Activated CD4-positive, alpha-beta T cell treated with anti-CD3 and anti-CD28 coated beads, Interleukin-2, Interleukin-4, amounts not matched to agents 100 ng/mL and 50 ng/mL, durations not matched to agents 16 hours and 8 hours (primary cell): ENCODE measurements around the gene EEIG1.

ENCODE experiments used
- DNase-seq: peaks from one replicate; pipeline ENCODE4 v3.0.0-alpha.2; 2020; ENCODE audit warnings: low spot score

The EEIG1 gene

GRCh38 chr9:128001151-128001778, 20.5 kb upstream of the EEIG1 start:
- no peak for DNase-seq

GRCh38 chr9:127999461-127999860, 18.7 kb upstream of the EEIG1 start:
- DNase-seq = no peak

- DNase-seq = no peak
Measured at GRCh38 chr9:127993721-127994120, 12.9 kb upstream of the EEIG1 start.

GRCh38 chr9:127991757-127992274, 11.0 kb upstream of the EEIG1 start:
- DNase-seq = no peak

- no peak for DNase-seq
Measured at GRCh38 chr9:127991017-127991756, 10.4 kb upstream of the EEIG1 start.

GRCh38 chr9:127990554-127990953, 9.8 kb upstream of the EEIG1 start:
- DNase-seq = no peak

GRCh38 chr9:127989094-127989493, 8.3 kb upstream of the EEIG1 start:
- no peak for DNase-seq

- DNase-seq = no peak
Measured at GRCh38 chr9:127987103-127987614, 6.4 kb upstream of the EEIG1 start.

- no peak for DNase-seq
Measured at GRCh38 chr9:127985011-127985410, 4.2 kb upstream of the EEIG1 start.

GRCh38 chr9:127983847-127984289, 3.1 kb upstream of the EEIG1 start:
- DNase-seq = no peak

- no peak for DNase-seq
Measured at GRCh38 chr9:127982912-127983311, 2.1 kb upstream of the EEIG1 start.

- no peak for DNase-seq
Measured at GRCh38 chr9:127981559-127982121, 851 bp upstream of the EEIG1 start.

GRCh38 chr9:127980060-127980705, 606 bp downstream of the EEIG1 start:
- no peak for DNase-seq

GRCh38 chr9:127979333-127980059, 1.3 kb downstream of the EEIG1 start:
- no peak for DNase-seq

- DNase-seq = no peak
Measured at GRCh38 chr9:127979015-127979332, 1.8 kb downstream of the EEIG1 start.

GRCh38 chr9:127977884-127978647, 2.7 kb downstream of the EEIG1 start:
- no peak for DNase-seq

- DNase-seq = no peak
Measured at GRCh38 chr9:127977009-127977883, 3.5 kb downstream of the EEIG1 start.

- DNase-seq = no peak
Measured at GRCh38 chr9:127976498-127976897, 4.3 kb downstream of the EEIG1 start.

- DNase-seq = no peak
Measured at GRCh38 chr9:127975376-127976315, 5.1 kb downstream of the EEIG1 start.
